Measurements from ENCODE around the gene CNOT3.
"Not testable (repeated sequence)": the region's sequence is repeated elsewhere in the genome, so short reads cannot be mapped to it uniquely, and the experiment has no call there.

CNOT3 gene

GRCh38 chr19:54191011-54191810 is 53.6 kb downstream of the CNOT3 start, which contains the start of gene TSEN34:
Gene TSEN34, plus strand, starts transcription at chr19:54191308. Its CDS starts 57 bp downstream, at chr19:54191365.
- DNase-seq (ENCODE audit: low read depth in 2 of 2), result peak in 1 of 2 donors; percentile 87

GRCh38 chr19:54191811-54192453 is 54.4 kb downstream of the CNOT3 start:
- no peak for DNase-seq (ENCODE audit: low read depth in 2 of 2)

- DNase-seq (ENCODE audit: low read depth in 2 of 2), result no peak
Observed at GRCh38 chr19:54193011-54193410, 55.4 kb downstream of the CNOT3 start.

- not testable (repeated sequence) for DNase-seq (ENCODE audit: low read depth in 2 of 2)
Observed at GRCh38 chr19:54194463-54194862, 56.9 kb downstream of the CNOT3 start.

GRCh38 chr19:54196536-54196935 is 59.0 kb downstream of the CNOT3 start:
- DNase-seq (ENCODE audit: low read depth in 2 of 2), result no peak

- DNase-seq (ENCODE audit: low read depth in 2 of 2), result no peak
Observed at GRCh38 chr19:54197121-54197520, 59.6 kb downstream of the CNOT3 start.

- no peak for DNase-seq (ENCODE audit: low read depth in 2 of 2)
Observed at GRCh38 chr19:54199401-54199800, 61.8 kb downstream of the CNOT3 start.

GRCh38 chr19:54201172-54201701 is 63.7 kb downstream of the CNOT3 start:
- DNase-seq (ENCODE audit: low read depth in 2 of 2), result no peak

GRCh38 chr19:54201980-54202379 is 64.4 kb downstream of the CNOT3 start:
- no peak for DNase-seq (ENCODE audit: low read depth in 2 of 2)

GRCh38 chr19:54203151-54203611 is 65.6 kb downstream of the CNOT3 start:
- DNase-seq (ENCODE audit: low read depth in 2 of 2), result no peak

GRCh38 chr19:54204767-54205468 is 67.4 kb downstream of the CNOT3 start:
- no peak for DNase-seq (ENCODE audit: low read depth in 2 of 2)
